Activated T-cell treated with anti-CD3 and anti-CD28 coated beads, Interleukin-2, amount 50 U/mL, for 72 hours (primary cell): ENCODE results near the gene CDH12. TPM values are rescaled to one million over a fixed set of nuclear protein-coding genes. Genes with fewer than 3 reads are reported as not detected.
"Not testable (repeated sequence)": the region's sequence is repeated elsewhere in the genome, so short reads cannot be mapped to it uniquely, and the experiment has no call there.

ENCODE experiments used
- ATAC-seq, 2 donors: fragments of 150-1000 bp; cut with Tn5 transposase; replicated peaks in 1 of 2; 2 replicates each; pipeline ENCODE4 v1.10.0; 2021; ENCODE audit warnings: moderate library complexity in 2 of 2, mild to moderate bottlenecking in 1 of 2
- DNase-seq, 2 donors: peaks; one replicate each; pipeline ENCODE4 v3.0.0; 2021 to 2022; ENCODE audit warnings: mixed read lengths in 1 of 2
- H3K27ac Mint-ChIP-seq: one replicate; pipeline ENCODE4 v1.8.0; 2022; ENCODE audit warnings: mild to moderate bottlenecking, moderate library complexity, mixed read lengths
- H3K27me3 Mint-ChIP-seq: one replicate; pipeline ENCODE4 v1.8.0; 2022; ENCODE audit warnings: low read depth, mixed read lengths
- H3K36me3 Mint-ChIP-seq, 2 donors: one replicate each; pipeline ENCODE4 v1.8.0; 2022; ENCODE audit warnings: mixed read lengths in 2 of 2, mild to moderate bottlenecking in 1 of 2; ENCODE audit not compliant: insufficient read depth in 2 of 2
- H3K4me1 Mint-ChIP-seq: one replicate; pipeline ENCODE4 v1.8.0; 2022; ENCODE audit warnings: low read depth, mixed read lengths
- H3K4me3 Mint-ChIP-seq, 2 donors: one replicate each; pipeline ENCODE4 v1.8.0; 2022; ENCODE audit warnings: mild to moderate bottlenecking in 2 of 2, mixed read lengths in 2 of 2, moderate library complexity in 2 of 2
- H3K9me3 Mint-ChIP-seq, 2 donors: one replicate each; pipeline ENCODE4 v1.8.0; 2022; ENCODE audit warnings: mixed read lengths in 2 of 2
- total RNA-seq, 2 donors: library from RNA; stranded (reverse); gene quantifications; one replicate each; pipeline ENCODE4 v1.2.3, GENCODE V29; 2022

The CDH12 gene
- not detected for total RNA-seq

DNA sequence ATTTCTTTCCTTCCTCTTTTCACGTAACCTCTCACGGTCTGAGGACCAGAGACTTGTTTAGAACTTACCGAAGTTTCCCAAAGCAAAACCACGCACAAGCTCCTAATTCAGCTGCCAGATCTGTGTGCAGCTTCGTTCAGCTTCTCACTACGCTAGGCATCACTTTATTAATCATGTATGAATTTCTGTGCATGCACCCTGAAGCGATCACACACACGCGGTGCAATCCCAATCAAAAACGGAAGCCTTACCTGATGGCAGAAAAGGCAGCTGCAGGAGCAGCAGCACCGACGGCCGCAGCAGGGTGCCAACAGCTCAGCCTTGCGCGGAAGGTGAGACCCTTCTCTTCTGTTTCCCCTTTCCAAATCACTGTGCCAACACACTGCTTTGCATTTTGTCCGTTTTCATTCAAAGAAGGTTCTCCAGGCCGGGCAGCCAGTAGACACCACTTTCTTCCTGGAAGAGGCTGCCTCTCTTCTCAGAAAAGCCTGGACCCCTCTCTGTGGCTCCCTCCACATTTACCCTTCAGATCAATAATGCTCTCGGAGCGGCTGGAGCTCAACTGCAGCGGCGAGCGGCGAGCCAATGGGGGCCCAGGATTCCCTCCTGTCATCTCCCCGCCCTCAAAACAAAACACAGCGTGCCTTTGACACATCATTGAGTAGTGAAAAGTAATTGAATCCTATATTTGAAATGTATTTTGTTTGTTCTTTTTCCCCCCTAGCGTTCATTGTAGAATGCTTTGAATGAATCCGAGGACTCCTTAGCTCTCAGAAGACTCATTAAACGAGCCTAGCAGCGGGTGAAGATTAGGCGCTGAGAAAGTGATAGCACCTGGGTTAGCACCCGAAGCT, at the start of gene CDH12:
Gene CDH12 (minus strand): TSS at position 538 of the 854 bp plus-strand sequence.
- Mint-ChIP-seq H3K4me1 (peaks cover 13% of the 10 kb centered on the region), H3K27me3 (no peaks in the 10 kb centered on the region), H3K9me3 (no peaks in the 10 kb centered on the region), H3K36me3 (no peaks in the 10 kb centered on the region), H3K27ac (no peak within 1 kb of the TSS), H3K4me3 (peak within 1 kb of the TSS; percentile 73 to 78)
- peak in 1 of 2 donors; percentile 31 for ATAC-seq
- no peak for DNase-seq

DNA sequence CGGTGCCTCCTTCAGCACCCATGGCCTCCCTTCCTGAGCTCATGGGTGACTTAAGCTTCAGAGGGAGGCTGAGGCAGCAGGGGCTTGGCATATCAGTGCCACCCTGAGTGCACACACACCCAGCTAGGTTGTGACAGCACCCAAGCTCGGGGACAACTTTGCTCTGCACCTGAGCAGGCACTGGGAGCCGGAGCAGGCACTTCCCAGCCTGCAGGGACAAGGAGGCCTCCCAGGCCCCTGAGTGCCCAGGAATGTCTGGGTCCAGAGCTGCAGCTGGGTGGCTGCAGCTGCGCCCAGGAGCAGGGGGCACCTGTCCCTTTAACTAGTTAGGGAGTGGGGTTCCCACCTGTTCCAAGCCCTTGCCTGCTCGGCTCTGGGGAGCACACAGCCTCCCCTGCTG, 48.7 kb upstream of the CDH12 start:
- ATAC-seq (no peak), DNase-seq (no peak)
- Mint-ChIP-seq H3K27me3 (no peaks in the 10 kb centered on the region), H3K4me3 (no peak overlapping the region), H3K27ac (no peak overlapping the region), H3K4me1 (no peaks in the 10 kb centered on the region), H3K36me3 (no peaks in the 10 kb centered on the region), H3K9me3 (peaks cover 0 to 4% of the 10 kb centered on the region in 2 donors)

DNA sequence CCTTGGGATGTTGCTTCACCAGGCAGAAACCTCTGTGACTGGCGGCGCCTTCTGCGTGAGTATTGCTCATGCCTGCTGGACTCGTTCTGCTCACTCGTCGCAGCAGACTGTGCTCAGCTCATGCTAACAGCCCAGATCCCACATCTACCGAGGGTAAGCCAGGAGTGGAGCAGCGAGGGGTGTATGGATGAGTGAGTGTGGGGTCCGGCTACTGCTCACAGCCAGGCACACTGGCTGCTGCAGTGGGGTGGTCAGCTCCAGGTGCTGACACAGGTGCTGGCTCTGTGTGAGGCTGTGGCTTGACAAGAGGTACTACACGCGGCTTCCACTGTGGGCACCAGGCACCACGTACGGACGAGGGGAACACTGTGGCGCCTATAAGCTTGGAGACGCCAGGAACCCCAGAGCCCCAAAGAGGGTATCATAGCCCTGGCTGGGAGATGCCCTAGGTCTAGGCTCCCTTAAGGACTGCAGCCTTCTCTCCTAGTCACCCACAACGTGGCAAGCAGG, 47.7 kb upstream of the CDH12 start:
- Mint-ChIP-seq H3K4me3 (no peak overlapping the region), H3K27me3 (no peaks in the 10 kb centered on the region), H3K4me1 (no peaks in the 10 kb centered on the region), H3K27ac (no peak overlapping the region), H3K36me3 (no peaks in the 10 kb centered on the region), H3K9me3 (peaks cover 0 to 3% of the 10 kb centered on the region in 2 donors)
- ATAC-seq (no peak), DNase-seq (no peak)

DNA sequence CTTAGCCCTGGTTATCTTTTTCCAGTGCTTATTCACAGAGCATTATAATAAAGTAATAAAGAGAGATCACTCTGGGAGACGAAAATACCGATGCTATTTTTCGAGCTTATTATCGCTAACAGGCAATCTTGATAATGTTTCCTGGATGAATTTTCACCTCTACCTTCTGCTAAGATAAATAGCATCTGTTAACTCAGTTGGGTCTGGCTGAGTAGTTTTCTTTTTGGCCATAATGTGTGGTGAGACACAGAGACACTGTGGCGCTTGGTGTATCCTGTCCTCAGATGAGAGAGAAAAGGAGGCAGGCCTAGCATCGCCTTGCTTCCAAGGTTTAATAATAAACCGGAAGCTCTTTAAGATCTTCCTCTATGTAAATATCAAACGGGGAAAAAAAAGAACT, 46.2 kb upstream of the CDH12 start:
- no peak for ATAC-seq
- Mint-ChIP-seq H3K4me3 (no peak overlapping the region), H3K36me3 (no peaks in the 10 kb centered on the region)

DNA sequence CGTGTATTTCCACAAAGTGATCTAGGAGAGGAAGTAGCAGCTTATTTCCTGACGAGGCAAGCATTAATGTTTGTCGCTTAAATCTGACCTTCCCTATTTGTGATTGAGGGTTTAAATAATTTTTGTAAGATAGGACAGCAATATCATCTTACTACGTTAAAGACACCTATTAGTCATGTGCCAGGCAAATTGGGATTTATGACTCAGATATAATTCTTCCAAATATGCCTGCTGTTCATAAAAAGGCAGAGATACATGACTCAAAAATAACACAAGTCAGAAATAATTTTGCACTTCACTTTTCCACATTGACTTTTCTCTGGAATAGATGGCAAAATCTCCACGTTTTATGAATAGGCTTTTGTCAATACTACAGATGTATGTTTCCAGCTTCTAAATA, 43.0 kb upstream of the CDH12 start:
- Mint-ChIP-seq H3K4me1 (no peaks in the 10 kb centered on the region), H3K4me3 (no peak overlapping the region), H3K36me3 (no peaks in the 10 kb centered on the region), H3K27ac (no peak overlapping the region), H3K9me3 (peaks cover under 1 to 5% of the 10 kb centered on the region in 2 donors), H3K27me3 (no peaks in the 10 kb centered on the region)
- DNase-seq (no peak), ATAC-seq (no peak)

More for the DNA sequence above, 46.2 kb upstream of the CDH12 start:
- peaks cover 0 to 2% of the 10 kb centered on the region in 2 donors for H3K9me3 Mint-ChIP-seq
- H3K27ac Mint-ChIP-seq: no peak overlapping the region
- H3K4me1 Mint-ChIP-seq: no peaks in the 10 kb centered on the region
- H3K27me3 Mint-ChIP-seq: no peaks in the 10 kb centered on the region
- DNase-seq: no peak

DNA sequence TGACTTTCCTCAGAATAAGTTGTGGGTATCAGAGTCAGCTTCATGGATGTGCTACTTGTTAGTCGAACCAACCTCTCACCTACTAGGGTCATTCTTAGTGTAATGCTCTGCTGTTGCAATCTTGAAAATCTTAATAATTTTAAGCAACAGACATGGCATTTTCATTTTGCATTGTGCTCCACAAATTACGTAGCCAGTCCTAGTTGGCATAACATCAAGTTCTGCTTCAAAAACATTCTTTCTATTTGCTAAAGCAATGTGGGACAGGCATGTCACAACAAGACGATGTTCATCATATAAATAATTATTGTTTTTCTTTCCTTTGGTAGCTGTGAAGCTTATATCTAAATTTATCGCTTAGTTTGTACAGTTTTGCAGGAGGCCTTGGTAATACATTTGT, 39.3 kb upstream of the CDH12 start:
- Mint-ChIP-seq H3K27me3 (no peaks in the 10 kb centered on the region), H3K4me3 (no peak overlapping the region), H3K9me3 (peaks cover 3 to 7% of the 10 kb centered on the region in 2 donors), H3K4me1 (no peaks in the 10 kb centered on the region), H3K36me3 (no peaks in the 10 kb centered on the region), H3K27ac (no peak overlapping the region)
- ATAC-seq (no peak), DNase-seq (no peak)

DNA sequence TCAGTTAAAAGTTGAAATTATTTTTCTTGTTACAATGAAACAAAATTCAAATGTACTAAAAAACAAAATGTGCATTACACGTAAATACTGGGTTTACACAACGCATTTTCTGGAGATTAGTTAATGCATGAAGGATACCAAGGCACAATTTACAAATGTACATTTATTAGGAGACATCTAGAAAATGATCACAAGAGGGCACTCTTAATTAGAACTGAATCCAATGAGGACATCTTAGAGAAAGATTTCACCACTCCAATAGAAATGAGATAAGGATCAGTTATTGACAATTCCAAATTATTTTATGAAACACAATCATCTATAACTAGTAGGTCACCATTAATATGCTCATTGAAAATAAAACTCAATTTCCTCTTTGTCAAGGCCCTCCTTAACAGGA, 36.6 kb upstream of the CDH12 start:
- DNase-seq (no peak), ATAC-seq (no peak)
- Mint-ChIP-seq H3K9me3 (peaks cover 7 to 9% of the 10 kb centered on the region in 2 donors), H3K27ac (no peak overlapping the region), H3K36me3 (peaks cover 0 to 2% of the 10 kb centered on the region in 2 donors), H3K4me1 (no peaks in the 10 kb centered on the region), H3K4me3 (no peak overlapping the region), H3K27me3 (no peaks in the 10 kb centered on the region)

DNA sequence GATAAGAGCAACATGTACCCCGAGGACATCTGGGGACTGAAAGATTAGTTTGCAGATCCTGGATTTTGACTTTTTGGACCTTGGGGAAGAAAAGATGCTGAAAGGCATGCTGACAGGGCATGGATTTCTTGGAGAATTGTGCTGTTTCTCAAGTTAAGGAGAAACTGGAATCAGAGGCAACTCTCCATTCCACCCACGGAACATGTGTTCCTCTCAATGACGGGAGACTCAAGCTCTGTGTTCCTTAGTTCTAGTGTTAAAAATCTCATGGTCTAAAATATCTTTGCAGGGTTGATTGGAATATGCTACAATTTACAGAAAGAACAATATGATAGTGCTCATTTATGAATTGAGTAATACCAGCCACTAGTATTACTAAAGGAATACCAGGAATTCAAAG, 34.4 kb upstream of the CDH12 start:
- no peak for DNase-seq
- no peak overlapping the region for H3K27ac Mint-ChIP-seq
- ATAC-seq: no peak
- no peaks in the 10 kb centered on the region for H3K4me1 Mint-ChIP-seq
- peaks cover 0 to 2% of the 10 kb centered on the region in 2 donors for H3K36me3 Mint-ChIP-seq
- H3K4me3 Mint-ChIP-seq: no peak overlapping the region
- peaks cover 5 to 11% of the 10 kb centered on the region in 2 donors for H3K9me3 Mint-ChIP-seq
- no peaks in the 10 kb centered on the region for H3K27me3 Mint-ChIP-seq

DNA sequence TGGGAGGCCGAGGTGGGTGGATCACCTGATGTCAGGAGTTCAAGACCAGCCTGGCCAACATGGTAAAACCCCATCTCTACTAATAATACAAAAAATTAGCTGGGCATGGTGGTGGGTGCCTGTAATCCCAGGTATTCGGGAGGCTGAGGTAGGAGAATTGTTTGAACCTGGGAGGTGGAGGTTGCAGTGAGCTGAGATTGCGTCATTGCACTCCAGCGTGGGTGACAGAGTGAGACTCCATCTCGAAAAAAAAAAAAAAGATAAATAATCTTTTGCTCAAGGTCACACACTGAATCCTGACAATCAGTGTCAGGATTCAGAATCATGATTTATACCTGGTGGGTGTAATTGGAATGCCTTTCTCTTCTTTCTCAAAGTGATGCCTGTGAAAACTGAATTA, 5.8 kb upstream of the CDH12 start:
- not testable (repeated sequence) for H3K4me3 Mint-ChIP-seq, H3K27me3 Mint-ChIP-seq, DNase-seq, H3K27ac Mint-ChIP-seq, H3K4me1 Mint-ChIP-seq, ATAC-seq, H3K9me3 Mint-ChIP-seq, H3K36me3 Mint-ChIP-seq

DNA sequence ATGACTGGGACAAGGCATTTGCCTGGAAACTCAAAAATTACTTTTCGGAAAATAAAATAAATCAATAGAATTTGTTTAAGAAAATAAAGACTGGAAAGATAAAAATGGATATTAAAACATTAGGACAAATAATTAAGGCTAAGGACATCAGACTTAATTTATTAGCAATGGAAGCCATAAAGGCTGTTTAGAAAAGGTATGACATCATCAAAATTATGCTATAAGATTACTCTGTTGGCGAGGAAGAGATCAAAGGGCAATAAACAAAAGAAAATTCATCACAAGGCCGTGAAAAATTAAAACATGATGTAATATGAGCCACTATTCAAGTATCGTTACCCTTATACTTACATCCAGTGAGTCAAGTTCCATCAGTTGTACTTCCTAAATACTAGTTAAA, 2.7 kb upstream of the CDH12 start:
- DNase-seq: no peak
- H3K9me3 Mint-ChIP-seq: peaks cover 0 to 3% of the 10 kb centered on the region in 2 donors
- no peak overlapping the region for H3K27ac Mint-ChIP-seq
- H3K4me3 Mint-ChIP-seq: no peak overlapping the region
- no peaks in the 10 kb centered on the region for H3K27me3 Mint-ChIP-seq
- no peaks in the 10 kb centered on the region for H3K36me3 Mint-ChIP-seq
- H3K4me1 Mint-ChIP-seq: peaks cover 13% of the 10 kb centered on the region
- ATAC-seq: no peak

DNA sequence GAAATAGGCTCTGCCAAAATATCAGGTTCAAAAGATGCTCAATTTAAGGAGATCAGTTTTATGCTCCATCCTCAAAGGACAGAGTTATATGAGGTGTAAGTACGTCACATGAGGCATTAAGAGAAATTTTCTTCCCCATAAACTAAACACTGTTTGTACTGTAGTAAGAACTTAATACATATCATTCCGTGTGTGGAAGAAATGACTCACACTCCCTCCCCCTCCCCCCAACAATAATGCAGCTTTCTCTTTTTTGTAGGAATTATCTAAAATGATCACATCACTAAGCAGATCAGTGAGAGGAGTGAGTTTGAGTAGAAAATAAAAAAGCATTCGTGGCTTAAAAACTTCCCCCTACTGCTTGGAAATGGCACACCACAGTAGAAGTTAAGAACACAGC, 2.2 kb downstream of the CDH12 start:
- Mint-ChIP-seq H3K4me1 (peaks cover 13% of the 10 kb centered on the region), H3K36me3 (no peaks in the 10 kb centered on the region), H3K9me3 (peaks cover 4% of the 10 kb centered on the region in 2 donors), H3K27me3 (no peaks in the 10 kb centered on the region), H3K27ac (no peak overlapping the region), H3K4me3 (no peak overlapping the region)
- ATAC-seq (no peak), DNase-seq (no peak)

DNA sequence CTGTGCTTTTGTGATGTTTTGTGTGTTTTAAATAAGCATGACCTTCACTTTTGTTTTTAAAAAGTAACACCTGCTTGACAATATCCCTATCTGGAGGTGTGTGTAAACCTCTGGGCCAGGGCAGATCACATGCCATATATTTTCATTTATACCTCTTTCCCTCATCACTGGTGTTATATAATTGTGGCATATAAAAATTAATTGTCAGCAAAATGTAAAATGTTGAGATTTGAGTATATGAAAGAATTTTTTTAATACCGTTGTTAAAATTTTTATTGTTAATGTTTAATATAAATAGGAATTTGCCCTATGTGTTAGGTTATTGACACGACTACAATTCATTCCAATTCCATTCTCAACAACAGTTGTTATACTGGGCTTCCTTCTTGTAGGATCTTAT, 6.5 kb downstream of the CDH12 start:
- no peak for DNase-seq
- Mint-ChIP-seq H3K27me3 (no peaks in the 10 kb centered on the region), H3K9me3 (peaks cover 7 to 10% of the 10 kb centered on the region in 2 donors), H3K4me3 (no peak overlapping the region), H3K36me3 (peaks cover 0 to 1% of the 10 kb centered on the region in 2 donors), H3K4me1 (no peaks in the 10 kb centered on the region), H3K27ac (no peak overlapping the region)
- ATAC-seq: no peak

DNA sequence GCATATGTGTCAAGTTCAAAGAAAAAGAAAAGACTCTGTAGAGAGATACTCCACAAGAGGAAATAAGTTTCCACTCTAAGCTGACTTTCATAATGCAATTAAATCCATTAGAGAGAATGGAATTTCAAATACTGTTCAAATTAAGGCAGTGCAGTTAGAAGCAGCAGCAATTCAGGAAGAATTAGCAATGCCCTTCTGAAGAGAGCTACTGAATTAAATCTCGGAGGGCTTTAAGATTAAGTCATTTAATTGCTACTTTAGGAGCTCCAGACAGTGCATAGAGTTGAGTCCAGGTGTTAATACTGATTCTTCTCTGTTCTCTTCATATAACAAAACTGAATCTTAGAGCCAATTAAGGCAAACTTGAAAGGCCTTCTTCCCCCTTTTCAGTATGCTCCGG, 8.5 kb downstream of the CDH12 start:
- H3K27ac Mint-ChIP-seq: no peak overlapping the region
- no peak overlapping the region for H3K4me3 Mint-ChIP-seq
- H3K27me3 Mint-ChIP-seq: no peaks in the 10 kb centered on the region
- ATAC-seq (no peak), DNase-seq (no peak)
- H3K9me3 Mint-ChIP-seq: peaks cover 16 to 19% of the 10 kb centered on the region in 2 donors
- H3K4me1 Mint-ChIP-seq: no peaks in the 10 kb centered on the region
- H3K36me3 Mint-ChIP-seq: peaks cover 1 to 3% of the 10 kb centered on the region in 2 donors

DNA sequence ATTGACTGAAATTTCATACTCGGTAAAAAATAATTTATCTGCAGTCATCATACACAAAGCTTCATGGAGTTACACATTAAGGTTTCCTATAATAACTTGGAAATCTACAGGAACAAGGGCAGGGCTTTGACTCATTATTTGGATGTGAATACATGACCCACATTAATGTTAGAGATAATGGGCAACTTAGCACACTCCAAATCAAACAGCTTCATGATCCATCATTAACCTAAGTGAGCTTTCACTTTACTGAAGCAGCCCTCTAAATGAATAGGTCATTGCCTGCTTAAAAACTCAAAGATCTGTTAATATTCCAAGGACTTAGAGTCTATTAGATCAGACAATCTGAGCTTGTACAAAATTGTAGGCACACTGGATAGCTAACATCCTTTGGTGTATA, 9.0 kb downstream of the CDH12 start:
- Mint-ChIP-seq H3K4me3 (no peak overlapping the region), H3K36me3 (peaks cover 1 to 3% of the 10 kb centered on the region in 2 donors), H3K27ac (no peak overlapping the region), H3K27me3 (no peaks in the 10 kb centered on the region), H3K9me3 (peaks cover 16 to 19% of the 10 kb centered on the region in 2 donors), H3K4me1 (no peaks in the 10 kb centered on the region)
- DNase-seq: no peak
- no peak for ATAC-seq
